Ovary (tissue), 9 donors: ENCODE data around the gene PPFIBP2. TPM values are rescaled to one million over a fixed set of nuclear protein-coding genes. Genes with fewer than 3 reads are reported as not detected.

ENCODE experiments used
- DNase-seq, 5 donors: peaks; one replicate each; pipeline ENCODE4 v3.0.0-alpha.2; 2019 to 2020
- H3K27ac ChIP-seq, 2 donors: fragments of 200-600 bp; one replicate each; pipeline versions ENCODE4 v1.5.1 to v1.8.0; 2019 to 2022
- H3K27me3 ChIP-seq: fragments of 200-600 bp; one replicate; pipeline ENCODE4 v1.8.0; 2022
- H3K36me3 ChIP-seq: fragments of 200-600 bp; sonication (generic); one replicate; pipeline ENCODE4 v1.5.1; 2019
- H3K4me1 ChIP-seq: one replicate; pipeline ENCODE4 v1.8.1; 2013; ENCODE audit warnings: mild to moderate bottlenecking, moderate library complexity; ENCODE audit not compliant: insufficient read depth
- H3K4me3 ChIP-seq: fragments of 200-600 bp; sonication (generic); one replicate; pipeline ENCODE4 v1.5.1; 2017
- H3K9me3 ChIP-seq, 2 donors: fragments of 200-600 bp in 1 of 2; sonication (generic) in 1 of 2; one replicate each; pipeline versions ENCODE4 v1.5.1 to v1.8.1; 2013 to 2019; ENCODE audit warnings: mild to moderate bottlenecking in 1 of 2, moderate library complexity in 1 of 2
- EP300 ChIP-seq: sonication (generic); formaldehyde crosslinking; IDR thresholded peaks from one replicate; pipeline ENCODE4 v1.6.1; 2017; ENCODE audit warnings: antibody characterized with exemption
- POLR2A ChIP-seq: fragments of 450-650 bp; IDR thresholded peaks from one replicate; pipeline ENCODE4 v1.6.1; 2017; ENCODE audit warnings: antibody characterized with exemption, mild to moderate bottlenecking, moderate library complexity
- WGBS, 3 donors: extraction: QIAGEN DNeasy Blood & Tissue Kit in 1 of 3; methylation state at CpG; one replicate each; pipeline versions ENCODE4 v1.1.5 to v1.1.7; 2013 to 2017; 5-methylcytosine and 5-hydroxymethylcytosine counted together
- intact Hi-C, 4 donors: fragments of 100-400 bp; cut with DNase I; formaldehyde crosslinking; loops; one replicate each; pipeline versions ENCODE4 v1.11.0 to v1.15.1; 2022 to 2023
- polyA plus RNA-seq, 2 donors: library from polyadenylated mRNA; stranded (reverse); fragments of 200-250 nt in 1 of 2; fragments of 350-450 nt in 1 of 2; fragmentation: Illumina TruSeq in 1 of 2; extraction: RNeasy Lipid Tissue Mini Kit (QIAGEN cat#74804) in 1 of 2; gene quantifications; one replicate each; pipeline ENCODE4 v1.2.3, GENCODE V29; 2013 to 2014
- total RNA-seq, 7 donors: library from RNA; depleted of rRNA in 2 of 7; stranded (reverse); fragments of >200 nt in 2 of 7; fragmentation: NEBNext Ultra II Directional in 3 of 7; extraction: Animal tissue kit (Norgen Biotek cat#: 25700) in 3 of 7; gene quantifications; one replicate each; pipeline versions ENCODE4 v1.1.0 to v1.2.4, GENCODE V29; 2016 to 2023
- TF ChIP-seq, protein P1 (sequence below), 3 donors: fragments of 450-650 bp in 2 of 3; fragments of 200-600 bp in 1 of 3; IDR thresholded peaks; one replicate each; pipeline versions ENCODE4 v1.5.1 to v1.8.0; 2016 to 2022; ENCODE audit warnings: antibody characterized with exemption in 3 of 3, mild to moderate bottlenecking in 1 of 3
- donor health status: DM: no; HTN: no; CAD: no; lungs with moderate emphysema.
- donor health status: DM: no; HTN: no; CAD: no.
- donor health status: Bipolar disorder and iron deficiency.
- donor health status: DM: yes; HTN: yes; CAD: no.
- donor health status: DM: no; HTN: no; CAD: no.
- donor health status: DM: yes; HTN: yes; CAD: no.

Gene PPFIBP2
- total and polyA plus RNA-seq, 9 donors = 9.6 to 36.2 (median 20.7) TPM

DNA sequence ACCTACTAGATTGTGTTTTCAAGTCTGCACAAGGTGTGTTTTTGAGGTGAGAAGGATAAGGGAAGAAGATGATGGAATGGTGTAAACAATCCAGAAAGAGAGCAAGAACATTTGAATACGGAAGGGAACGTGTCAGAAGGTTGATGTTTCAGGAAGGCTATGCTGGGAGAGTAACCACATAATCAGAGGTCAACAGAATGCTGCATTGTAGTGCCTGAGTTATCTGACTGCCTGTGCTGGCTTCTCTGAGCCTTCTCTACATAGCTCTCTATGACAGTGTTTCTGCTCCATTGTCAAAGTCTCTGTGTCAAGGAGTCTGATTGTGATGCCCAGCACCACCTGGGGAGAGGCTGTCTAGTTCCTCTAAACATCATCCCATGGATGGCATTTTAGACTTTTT is 85.4 kb downstream of the PPFIBP2 start:
- H3K27me3 ChIP-seq = no peaks in the 10 kb centered on the region
- H3K27ac ChIP-seq = no peak overlapping the region
- H3K4me3 ChIP-seq = no peak overlapping the region
- WGBS, 3 donors = 86 to 97% (median 92%) methylated on average over 2 of the region's 2 CpGs
- H3K9me3 ChIP-seq = no peaks in the 10 kb centered on the region
- no peaks in the 10 kb centered on the region for H3K36me3 ChIP-seq
- no peaks in the 10 kb centered on the region for H3K4me1 ChIP-seq
- no peak for DNase-seq
- intact Hi-C loops = no loop called here
- TF ChIP-seq, protein P1, sequence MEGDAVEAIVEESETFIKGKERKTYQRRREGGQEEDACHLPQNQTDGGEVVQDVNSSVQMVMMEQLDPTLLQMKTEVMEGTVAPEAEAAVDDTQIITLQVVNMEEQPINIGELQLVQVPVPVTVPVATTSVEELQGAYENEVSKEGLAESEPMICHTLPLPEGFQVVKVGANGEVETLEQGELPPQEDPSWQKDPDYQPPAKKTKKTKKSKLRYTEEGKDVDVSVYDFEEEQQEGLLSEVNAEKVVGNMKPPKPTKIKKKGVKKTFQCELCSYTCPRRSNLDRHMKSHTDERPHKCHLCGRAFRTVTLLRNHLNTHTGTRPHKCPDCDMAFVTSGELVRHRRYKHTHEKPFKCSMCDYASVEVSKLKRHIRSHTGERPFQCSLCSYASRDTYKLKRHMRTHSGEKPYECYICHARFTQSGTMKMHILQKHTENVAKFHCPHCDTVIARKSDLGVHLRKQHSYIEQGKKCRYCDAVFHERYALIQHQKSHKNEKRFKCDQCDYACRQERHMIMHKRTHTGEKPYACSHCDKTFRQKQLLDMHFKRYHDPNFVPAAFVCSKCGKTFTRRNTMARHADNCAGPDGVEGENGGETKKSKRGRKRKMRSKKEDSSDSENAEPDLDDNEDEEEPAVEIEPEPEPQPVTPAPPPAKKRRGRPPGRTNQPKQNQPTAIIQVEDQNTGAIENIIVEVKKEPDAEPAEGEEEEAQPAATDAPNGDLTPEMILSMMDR (IDR thresholded peaks at IDR 0.05) = no peak
- TF ChIP-seq POLR2A (no peak), EP300 (no peak)

DNA sequence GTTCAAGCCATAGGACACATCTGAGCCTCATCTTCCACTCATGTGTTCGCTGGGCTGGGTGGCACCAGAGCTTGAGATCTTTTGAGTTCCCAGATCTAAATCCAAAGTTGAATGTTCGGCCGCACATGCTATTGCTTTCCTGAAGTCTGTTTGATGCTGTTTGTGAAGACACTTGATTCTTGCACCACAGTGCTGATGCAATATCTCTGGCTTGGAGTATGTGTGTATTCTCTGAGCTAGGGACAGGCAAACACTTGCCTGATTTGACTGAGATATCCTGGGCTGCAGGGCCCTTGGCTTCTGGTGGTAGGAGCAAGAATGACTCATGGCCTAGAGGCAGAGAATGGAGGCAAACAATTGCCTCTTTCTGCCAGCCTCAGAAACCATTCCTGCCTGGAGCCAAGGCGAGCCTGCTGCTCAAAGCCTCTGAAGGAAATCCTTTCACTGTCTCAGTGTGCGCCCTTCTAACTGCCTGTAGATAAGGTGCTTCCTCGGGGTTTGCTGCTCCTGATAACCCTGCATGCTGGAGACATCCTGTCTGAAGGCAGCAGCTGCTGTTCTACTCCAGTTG is 86.5 kb downstream of the PPFIBP2 start:
- Histone ChIP-seq H3K36me3 (no peaks in the 10 kb centered on the region), H3K4me3 (no peak overlapping the region), H3K9me3 (no peaks in the 10 kb centered on the region), H3K27me3 (no peaks in the 10 kb centered on the region), H3K27ac (no peak overlapping the region), H3K4me1 (no peaks in the 10 kb centered on the region)
- TF ChIP-seq EP300 (no peak), POLR2A (no peak)
- TF ChIP-seq, protein P1 (IDR thresholded peaks at IDR 0.05) = no peak
- WGBS, 3 donors = 81 to 85% (median 82%) methylated on average over 6 of the region's 6 CpGs
- intact Hi-C loops = no loop called here
- DNase-seq = no peak

DNA sequence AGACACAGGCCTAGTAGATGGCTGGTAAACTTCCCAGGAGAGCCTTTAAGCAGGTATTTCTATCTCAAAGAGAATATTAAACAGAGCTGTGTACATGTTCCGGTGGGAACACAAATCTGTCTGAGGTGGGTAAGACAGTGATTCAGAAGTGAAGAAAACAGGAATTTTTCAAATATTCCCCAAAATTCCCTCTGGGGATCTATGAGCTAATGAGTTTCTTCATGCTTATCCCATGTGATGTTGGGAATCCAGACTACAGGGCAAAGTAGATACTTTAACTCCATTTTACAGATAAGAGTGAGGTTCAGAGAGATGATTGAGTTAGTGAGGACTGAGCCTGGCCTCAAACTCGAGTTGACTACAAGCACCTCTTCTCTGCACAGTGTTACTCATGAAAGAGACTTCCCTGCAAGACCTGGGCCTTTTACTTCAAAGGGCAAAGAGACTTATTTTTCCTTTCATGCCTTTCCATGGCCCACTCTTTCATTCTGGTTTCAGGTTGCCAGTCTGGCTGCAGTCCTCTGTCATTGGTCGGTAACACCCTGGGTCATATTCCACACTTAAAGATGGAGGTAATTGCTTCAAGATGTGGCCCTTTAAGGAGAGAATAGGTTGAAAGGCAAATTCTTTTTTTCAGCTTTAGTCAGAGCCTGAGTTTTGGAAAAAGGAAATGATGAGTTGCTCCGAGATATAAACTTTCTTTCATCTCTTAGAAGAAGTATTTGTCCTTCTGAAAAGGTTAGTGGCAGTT is 89.4 kb downstream of the PPFIBP2 start:
- H3K36me3 ChIP-seq = no peaks in the 10 kb centered on the region
- intact Hi-C loops = no loop called here
- no peak overlapping the region for H3K4me3 ChIP-seq
- no peaks in the 10 kb centered on the region for H3K27me3 ChIP-seq
- 76 to 77% (median 77%) methylated on average over 4 of the region's 4 CpGs for WGBS, 3 donors
- peaks cover 2% of the 10 kb centered on the region for H3K4me1 ChIP-seq
- DNase-seq = no peak
- no peak overlapping the region for H3K27ac ChIP-seq
- no peak for TF ChIP-seq POLR2A
- TF ChIP-seq, protein P1 (IDR thresholded peaks at IDR 0.05) = no peak
- no peak for TF ChIP-seq EP300
- no peaks in the 10 kb centered on the region for H3K9me3 ChIP-seq

DNA sequence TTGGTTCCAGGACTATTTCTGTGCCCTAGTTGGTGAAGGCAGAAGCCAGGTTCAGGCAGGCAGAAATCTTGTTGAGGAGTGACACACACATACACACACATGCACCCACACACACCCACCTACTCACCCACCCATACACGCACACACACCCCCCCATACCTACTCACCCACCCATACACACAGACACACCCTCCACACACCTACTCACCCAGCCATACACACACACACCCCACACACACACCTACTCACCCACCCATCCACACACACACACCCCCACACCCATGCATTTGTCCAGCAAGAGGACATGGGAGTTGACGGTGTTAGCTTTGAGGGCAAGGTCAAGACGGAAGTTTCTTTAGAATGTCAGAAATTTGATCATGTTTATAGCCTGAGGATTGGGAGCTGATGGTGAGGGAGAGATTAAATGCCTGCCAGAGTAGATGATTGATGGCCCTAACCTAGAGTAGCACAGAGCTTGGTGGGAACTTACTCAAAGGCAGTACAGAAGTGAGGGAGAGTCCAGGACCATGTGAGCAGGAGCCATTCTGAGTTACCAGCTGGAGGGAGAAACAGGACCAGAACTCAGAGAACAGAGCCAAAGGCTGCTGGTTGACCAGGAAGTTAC is 90.6 kb downstream of the PPFIBP2 start:
- Histone ChIP-seq H3K27ac (no peak overlapping the region), H3K9me3 (no peaks in the 10 kb centered on the region), H3K36me3 (no peaks in the 10 kb centered on the region), H3K4me1 (peaks cover 2% of the 10 kb centered on the region), H3K4me3 (no peak overlapping the region), H3K27me3 (no peaks in the 10 kb centered on the region)
- WGBS, 3 donors = 88 to 92% (median 90%) methylated on average over 3 of the region's 3 CpGs
- intact Hi-C loops = no loop called here
- TF ChIP-seq, protein P1 (IDR thresholded peaks at IDR 0.05) = no peak
- TF ChIP-seq EP300 (no peak), POLR2A (no peak)
- no peak for DNase-seq
